GM23338 (cell line): ENCODE results near the gene SND1. TPM values are rescaled to one million over a fixed set of nuclear protein-coding genes. Genes with fewer than 3 reads are reported as not detected.

ENCODE experiments used
- ATAC-seq: fragments of 200-7000 bp; cut with Tn5 transposase; 3 replicates; pipeline ENCODE4 v1.9.1; 2020
- DNase-seq: peaks from one replicate; pipeline ENCODE4 v3.0.0-alpha.2; 2015; ENCODE audit warnings: low spot score
- H2AFZ ChIP-seq: fragments of 200-600 bp; sonication (generic); 2 replicates; pipeline ENCODE4 v1.8.0; 2016; ENCODE audit warnings: antibody characterized with exemption, mild to moderate bottlenecking, moderate library complexity
- H3F3A ChIP-seq: fragments of 200-600 bp; sonication (generic); replicated peaks from 2 replicates; pipeline ENCODE4 v1.8.0; 2017; ENCODE audit warnings: antibody characterized with exemption, mixed run types, low read depth
- H3K27ac ChIP-seq: fragments of 200-600 bp; sonication (generic); 2 replicates; pipeline ENCODE4 v1.6.1; 2016; ENCODE audit warnings: low read depth
- H3K27me3 ChIP-seq: fragments of 200-600 bp; sonication (generic); 2 replicates; pipeline ENCODE4 v1.8.0; 2016; ENCODE audit warnings: mild to moderate bottlenecking, mixed run types, moderate library complexity; ENCODE audit not compliant: insufficient read depth
- H3K36me3 ChIP-seq: fragments of 200-600 bp; sonication (generic); 2 replicates; pipeline ENCODE4 v1.8.0; 2016; ENCODE audit warnings: mild to moderate bottlenecking; ENCODE audit not compliant: insufficient read depth
- H3K4me1 ChIP-seq: fragments of 200-600 bp; sonication (generic); 2 replicates; pipeline ENCODE4 v1.8.0; 2016; ENCODE audit warnings: mild to moderate bottlenecking, moderate library complexity; ENCODE audit not compliant: insufficient read depth
- H3K4me2 ChIP-seq: fragments of 200-600 bp; sonication (generic); 2 replicates; pipeline ENCODE4 v1.7.1; 2017; ENCODE audit warnings: mixed run types
- H3K4me3 ChIP-seq: fragments of 200-600 bp; sonication (generic); 2 replicates; pipeline ENCODE4 v1.6.1; 2016; ENCODE audit warnings: mixed run types
- H3K79me2 ChIP-seq: fragments of 200-600 bp; sonication (generic); replicated peaks from 2 replicates; pipeline ENCODE4 v1.8.0; 2017; ENCODE audit warnings: mild to moderate bottlenecking; ENCODE audit not compliant: insufficient read depth
- H3K9me2 ChIP-seq: fragments of 200-600 bp; sonication (generic); 2 replicates; pipeline ENCODE4 v1.8.0; 2017; ENCODE audit not compliant: insufficient read depth
- H4K20me1 ChIP-seq: fragments of 200-600 bp; sonication (generic); replicated peaks from 2 replicates; pipeline ENCODE4 v1.8.0; 2017; ENCODE audit warnings: mild to moderate bottlenecking; ENCODE audit not compliant: insufficient read depth
- H3K27ac Mint-ChIP-seq: 2 replicates; pipeline ENCODE4 v1.8.0; 2020; ENCODE audit warnings: inconsistent platforms, mild to moderate bottlenecking, moderate library complexity, mixed read lengths
- H3K27me3 Mint-ChIP-seq: 3 replicates; pipeline ENCODE4 v1.8.0; 2022; ENCODE audit warnings: low read depth, mild to moderate bottlenecking, moderate library complexity, mixed read lengths, inconsistent platforms; ENCODE audit not compliant: insufficient read depth, poor library complexity
- H3K36me3 Mint-ChIP-seq: 3 replicates; pipeline ENCODE4 v1.8.0; 2021; ENCODE audit warnings: low read depth, mild to moderate bottlenecking, inconsistent platforms, moderate library complexity, mixed read lengths
- H3K4me1 Mint-ChIP-seq: 3 replicates; pipeline ENCODE4 v1.8.0; 2020; ENCODE audit warnings: mild to moderate bottlenecking, inconsistent platforms, mixed read lengths
- H3K4me3 Mint-ChIP-seq: 3 replicates; pipeline ENCODE4 v1.8.0; 2021; ENCODE audit warnings: moderate library complexity, mild to moderate bottlenecking, inconsistent platforms, mixed read lengths
- H3K9me3 Mint-ChIP-seq: 3 replicates; pipeline ENCODE4 v1.8.0; 2020; ENCODE audit warnings: moderate library complexity, mild to moderate bottlenecking, inconsistent platforms, mixed read lengths
- CREB1 ChIP-seq: fragments of 250-450 bp; sonication (Bioruptor Pico); IDR thresholded peaks from 2 replicates; pipeline ENCODE4 v1.5.0; 2020; ENCODE audit warnings: low read depth, mild to moderate bottlenecking, moderate library complexity
- EZH2 ChIP-seq: fragments of 200-600 bp; sonication (generic); IDR thresholded peaks from one replicate; pipeline ENCODE4 v1.8.0; 2017; ENCODE audit warnings: antibody characterized with exemption, mild to moderate bottlenecking, low read depth; ENCODE audit not compliant: unreplicated experiment
- EZH2phosphoT487 ChIP-seq: fragments of 200-600 bp; sonication (generic); IDR thresholded peaks from one replicate; pipeline ENCODE4 v1.8.1; 2018; ENCODE audit warnings: antibody characterized with exemption; ENCODE audit not compliant: unreplicated experiment
- JUNB ChIP-seq: IDR thresholded peaks from one replicate; pipeline ENCODE4 v1.6.1; 2016; ENCODE audit warnings: antibody characterized with exemption; ENCODE audit not compliant: unreplicated experiment
- NANOG ChIP-seq: IDR thresholded peaks from 2 replicates; pipeline ENCODE4 v1.6.1; 2016; ENCODE audit warnings: antibody characterized with exemption, borderline replicate concordance
- POLR2AphosphoS5 ChIP-seq: IDR thresholded peaks from 2 replicates; pipeline ENCODE4 v1.6.1; 2016; ENCODE audit warnings: antibody characterized with exemption, low read depth
- STAT1 ChIP-seq: IDR thresholded peaks from one replicate; pipeline ENCODE4 v1.6.1; 2016; ENCODE audit warnings: antibody characterized with exemption; ENCODE audit not compliant: unreplicated experiment
- ZNF114 ChIP-seq: fragments of 250-450 bp; sonication (Bioruptor Pico); IDR thresholded peaks from 2 replicates; pipeline ENCODE4 v1.5.0; 2020; ENCODE audit warnings: mild to moderate bottlenecking, moderate library complexity
- ZNF331 ChIP-seq: fragments of 250-450 bp; sonication (Bioruptor Pico); IDR thresholded peaks from 2 replicates; pipeline ENCODE4 v1.5.0; 2020; ENCODE audit warnings: low read depth, mild to moderate bottlenecking, moderate library complexity
- polyA plus RNA-seq: library from polyadenylated mRNA; unstranded; fragments of >200 nt; fragmentation: Nextera tagmentation; extraction: Ambion mirVana; gene quantifications from 2 replicates; pipeline ENCODE4 v1.2.1, GENCODE V29; 2016
- total RNA-seq: library from RNA; depleted of rRNA; stranded (reverse); fragments of >200 nt; shearing (Covaris generic); gene quantifications from 2 replicates; pipeline ENCODE4 v1.2.3, GENCODE V29; 2014
- TF ChIP-seq, protein P1 (sequence below): IDR thresholded peaks from one replicate; pipeline ENCODE4 v1.6.1; 2018; ENCODE audit warnings: antibody characterized with exemption; ENCODE audit not compliant: unreplicated experiment
- TF ChIP-seq, protein P2 (sequence below): IDR thresholded peaks from 2 replicates; pipeline ENCODE4 v1.6.1; 2016; ENCODE audit warnings: antibody characterized with exemption
- TF ChIP-seq, protein P3 (sequence below), 2 experiments: fragments of 200-600 bp in 1 of 2; sonication (generic) in 1 of 2; conservative IDR thresholded peaks; 2 replicates each; pipeline versions ENCODE4 v1.5.1 to v1.6.1; 2016 to 2017; ENCODE audit warnings: antibody characterized with exemption in 2 of 2, low read depth in 2 of 2, mild to moderate bottlenecking in 2 of 2, moderate library complexity in 1 of 2
- TF ChIP-seq, protein P4 (sequence below): fragments of 250-450 bp; sonication (Bioruptor Pico); IDR thresholded peaks from 2 replicates; pipeline ENCODE4 v1.5.0; 2020; ENCODE audit warnings: mild to moderate bottlenecking, moderate library complexity

The SND1 gene
- total and polyA plus RNA-seq, 2 experiments from 2014 or later = 107 to 254 TPM

DNA sequence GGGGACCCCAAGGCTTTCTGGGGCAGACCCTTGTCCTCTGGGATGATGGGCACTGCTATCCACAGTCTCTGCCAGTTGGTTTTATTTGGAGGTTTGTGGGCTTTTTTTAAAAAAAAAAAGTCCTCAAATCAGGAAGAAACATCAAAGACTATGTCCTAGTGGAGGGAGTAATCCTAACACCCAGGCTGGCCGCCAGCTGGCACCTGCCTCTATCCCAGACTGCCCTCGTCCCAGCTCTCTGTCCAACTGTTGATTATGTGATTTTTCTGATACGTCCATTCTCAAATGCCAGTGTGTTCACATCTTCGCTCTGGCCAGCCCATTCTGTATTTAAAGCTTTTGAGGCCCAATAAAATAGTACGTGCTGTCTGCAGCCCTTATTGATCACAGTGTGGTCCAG lies 440.2 kb downstream of the SND1 start:
- H3K27ac ChIP-seq = no peak overlapping the region
- Mint-ChIP-seq H3K9me3 (no peaks in the 10 kb centered on the region), H3K36me3 (peaks cover 49% of the 10 kb centered on the region), H3K27me3 (peaks cover 19% of the 10 kb centered on the region), H3K4me3 (no peak overlapping the region), H3K27ac (no peak overlapping the region), H3K4me1 (peaks cover 6% of the 10 kb centered on the region; the same call in 2 of the 3 replicates)
- no peaks in the 10 kb centered on the region; the same call in 1 of the 2 replicates for H3K36me3 ChIP-seq
- H4K20me1 ChIP-seq = no peaks in the 10 kb centered on the region; the same call in none of the 2 replicates
- ATAC-seq = no peak
- H3K79me2 ChIP-seq = no peaks in the 10 kb centered on the region
- H2AFZ ChIP-seq = no peak overlapping the region
- H3K4me1 ChIP-seq = no peaks in the 10 kb centered on the region
- no peak overlapping the region for H3K4me2 ChIP-seq
- TF ChIP-seq EZH2 = no peak
- no peak for TF ChIP-seq ZNF331 (CRISPR knock-in tag)
- TF ChIP-seq, protein P1, sequence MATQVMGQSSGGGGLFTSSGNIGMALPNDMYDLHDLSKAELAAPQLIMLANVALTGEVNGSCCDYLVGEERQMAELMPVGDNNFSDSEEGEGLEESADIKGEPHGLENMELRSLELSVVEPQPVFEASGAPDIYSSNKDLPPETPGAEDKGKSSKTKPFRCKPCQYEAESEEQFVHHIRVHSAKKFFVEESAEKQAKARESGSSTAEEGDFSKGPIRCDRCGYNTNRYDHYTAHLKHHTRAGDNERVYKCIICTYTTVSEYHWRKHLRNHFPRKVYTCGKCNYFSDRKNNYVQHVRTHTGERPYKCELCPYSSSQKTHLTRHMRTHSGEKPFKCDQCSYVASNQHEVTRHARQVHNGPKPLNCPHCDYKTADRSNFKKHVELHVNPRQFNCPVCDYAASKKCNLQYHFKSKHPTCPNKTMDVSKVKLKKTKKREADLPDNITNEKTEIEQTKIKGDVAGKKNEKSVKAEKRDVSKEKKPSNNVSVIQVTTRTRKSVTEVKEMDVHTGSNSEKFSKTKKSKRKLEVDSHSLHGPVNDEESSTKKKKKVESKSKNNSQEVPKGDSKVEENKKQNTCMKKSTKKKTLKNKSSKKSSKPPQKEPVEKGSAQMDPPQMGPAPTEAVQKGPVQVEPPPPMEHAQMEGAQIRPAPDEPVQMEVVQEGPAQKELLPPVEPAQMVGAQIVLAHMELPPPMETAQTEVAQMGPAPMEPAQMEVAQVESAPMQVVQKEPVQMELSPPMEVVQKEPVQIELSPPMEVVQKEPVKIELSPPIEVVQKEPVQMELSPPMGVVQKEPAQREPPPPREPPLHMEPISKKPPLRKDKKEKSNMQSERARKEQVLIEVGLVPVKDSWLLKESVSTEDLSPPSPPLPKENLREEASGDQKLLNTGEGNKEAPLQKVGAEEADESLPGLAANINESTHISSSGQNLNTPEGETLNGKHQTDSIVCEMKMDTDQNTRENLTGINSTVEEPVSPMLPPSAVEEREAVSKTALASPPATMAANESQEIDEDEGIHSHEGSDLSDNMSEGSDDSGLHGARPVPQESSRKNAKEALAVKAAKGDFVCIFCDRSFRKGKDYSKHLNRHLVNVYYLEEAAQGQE = no peak
- TF ChIP-seq EZH2phosphoT487 = no peak
- TF ChIP-seq, protein P2, sequence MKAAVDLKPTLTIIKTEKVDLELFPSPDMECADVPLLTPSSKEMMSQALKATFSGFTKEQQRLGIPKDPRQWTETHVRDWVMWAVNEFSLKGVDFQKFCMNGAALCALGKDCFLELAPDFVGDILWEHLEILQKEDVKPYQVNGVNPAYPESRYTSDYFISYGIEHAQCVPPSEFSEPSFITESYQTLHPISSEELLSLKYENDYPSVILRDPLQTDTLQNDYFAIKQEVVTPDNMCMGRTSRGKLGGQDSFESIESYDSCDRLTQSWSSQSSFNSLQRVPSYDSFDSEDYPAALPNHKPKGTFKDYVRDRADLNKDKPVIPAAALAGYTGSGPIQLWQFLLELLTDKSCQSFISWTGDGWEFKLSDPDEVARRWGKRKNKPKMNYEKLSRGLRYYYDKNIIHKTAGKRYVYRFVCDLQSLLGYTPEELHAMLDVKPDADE = no peak
- TF ChIP-seq CREB1 (CRISPR knock-in tag) = no peak
- no peak for TF ChIP-seq POLR2AphosphoS5
- TF ChIP-seq JUNB = no peak
- no peak for TF ChIP-seq ZNF114 (CRISPR knock-in tag)
- TF ChIP-seq, protein P3, sequence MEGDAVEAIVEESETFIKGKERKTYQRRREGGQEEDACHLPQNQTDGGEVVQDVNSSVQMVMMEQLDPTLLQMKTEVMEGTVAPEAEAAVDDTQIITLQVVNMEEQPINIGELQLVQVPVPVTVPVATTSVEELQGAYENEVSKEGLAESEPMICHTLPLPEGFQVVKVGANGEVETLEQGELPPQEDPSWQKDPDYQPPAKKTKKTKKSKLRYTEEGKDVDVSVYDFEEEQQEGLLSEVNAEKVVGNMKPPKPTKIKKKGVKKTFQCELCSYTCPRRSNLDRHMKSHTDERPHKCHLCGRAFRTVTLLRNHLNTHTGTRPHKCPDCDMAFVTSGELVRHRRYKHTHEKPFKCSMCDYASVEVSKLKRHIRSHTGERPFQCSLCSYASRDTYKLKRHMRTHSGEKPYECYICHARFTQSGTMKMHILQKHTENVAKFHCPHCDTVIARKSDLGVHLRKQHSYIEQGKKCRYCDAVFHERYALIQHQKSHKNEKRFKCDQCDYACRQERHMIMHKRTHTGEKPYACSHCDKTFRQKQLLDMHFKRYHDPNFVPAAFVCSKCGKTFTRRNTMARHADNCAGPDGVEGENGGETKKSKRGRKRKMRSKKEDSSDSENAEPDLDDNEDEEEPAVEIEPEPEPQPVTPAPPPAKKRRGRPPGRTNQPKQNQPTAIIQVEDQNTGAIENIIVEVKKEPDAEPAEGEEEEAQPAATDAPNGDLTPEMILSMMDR (conservative IDR thresholded peaks at IDR 0.05; ENCODE audit: low read depth in 2 of 2) = no peak
- no peak for TF ChIP-seq NANOG
- TF ChIP-seq STAT1 = no peak
- TF ChIP-seq, protein P4, sequence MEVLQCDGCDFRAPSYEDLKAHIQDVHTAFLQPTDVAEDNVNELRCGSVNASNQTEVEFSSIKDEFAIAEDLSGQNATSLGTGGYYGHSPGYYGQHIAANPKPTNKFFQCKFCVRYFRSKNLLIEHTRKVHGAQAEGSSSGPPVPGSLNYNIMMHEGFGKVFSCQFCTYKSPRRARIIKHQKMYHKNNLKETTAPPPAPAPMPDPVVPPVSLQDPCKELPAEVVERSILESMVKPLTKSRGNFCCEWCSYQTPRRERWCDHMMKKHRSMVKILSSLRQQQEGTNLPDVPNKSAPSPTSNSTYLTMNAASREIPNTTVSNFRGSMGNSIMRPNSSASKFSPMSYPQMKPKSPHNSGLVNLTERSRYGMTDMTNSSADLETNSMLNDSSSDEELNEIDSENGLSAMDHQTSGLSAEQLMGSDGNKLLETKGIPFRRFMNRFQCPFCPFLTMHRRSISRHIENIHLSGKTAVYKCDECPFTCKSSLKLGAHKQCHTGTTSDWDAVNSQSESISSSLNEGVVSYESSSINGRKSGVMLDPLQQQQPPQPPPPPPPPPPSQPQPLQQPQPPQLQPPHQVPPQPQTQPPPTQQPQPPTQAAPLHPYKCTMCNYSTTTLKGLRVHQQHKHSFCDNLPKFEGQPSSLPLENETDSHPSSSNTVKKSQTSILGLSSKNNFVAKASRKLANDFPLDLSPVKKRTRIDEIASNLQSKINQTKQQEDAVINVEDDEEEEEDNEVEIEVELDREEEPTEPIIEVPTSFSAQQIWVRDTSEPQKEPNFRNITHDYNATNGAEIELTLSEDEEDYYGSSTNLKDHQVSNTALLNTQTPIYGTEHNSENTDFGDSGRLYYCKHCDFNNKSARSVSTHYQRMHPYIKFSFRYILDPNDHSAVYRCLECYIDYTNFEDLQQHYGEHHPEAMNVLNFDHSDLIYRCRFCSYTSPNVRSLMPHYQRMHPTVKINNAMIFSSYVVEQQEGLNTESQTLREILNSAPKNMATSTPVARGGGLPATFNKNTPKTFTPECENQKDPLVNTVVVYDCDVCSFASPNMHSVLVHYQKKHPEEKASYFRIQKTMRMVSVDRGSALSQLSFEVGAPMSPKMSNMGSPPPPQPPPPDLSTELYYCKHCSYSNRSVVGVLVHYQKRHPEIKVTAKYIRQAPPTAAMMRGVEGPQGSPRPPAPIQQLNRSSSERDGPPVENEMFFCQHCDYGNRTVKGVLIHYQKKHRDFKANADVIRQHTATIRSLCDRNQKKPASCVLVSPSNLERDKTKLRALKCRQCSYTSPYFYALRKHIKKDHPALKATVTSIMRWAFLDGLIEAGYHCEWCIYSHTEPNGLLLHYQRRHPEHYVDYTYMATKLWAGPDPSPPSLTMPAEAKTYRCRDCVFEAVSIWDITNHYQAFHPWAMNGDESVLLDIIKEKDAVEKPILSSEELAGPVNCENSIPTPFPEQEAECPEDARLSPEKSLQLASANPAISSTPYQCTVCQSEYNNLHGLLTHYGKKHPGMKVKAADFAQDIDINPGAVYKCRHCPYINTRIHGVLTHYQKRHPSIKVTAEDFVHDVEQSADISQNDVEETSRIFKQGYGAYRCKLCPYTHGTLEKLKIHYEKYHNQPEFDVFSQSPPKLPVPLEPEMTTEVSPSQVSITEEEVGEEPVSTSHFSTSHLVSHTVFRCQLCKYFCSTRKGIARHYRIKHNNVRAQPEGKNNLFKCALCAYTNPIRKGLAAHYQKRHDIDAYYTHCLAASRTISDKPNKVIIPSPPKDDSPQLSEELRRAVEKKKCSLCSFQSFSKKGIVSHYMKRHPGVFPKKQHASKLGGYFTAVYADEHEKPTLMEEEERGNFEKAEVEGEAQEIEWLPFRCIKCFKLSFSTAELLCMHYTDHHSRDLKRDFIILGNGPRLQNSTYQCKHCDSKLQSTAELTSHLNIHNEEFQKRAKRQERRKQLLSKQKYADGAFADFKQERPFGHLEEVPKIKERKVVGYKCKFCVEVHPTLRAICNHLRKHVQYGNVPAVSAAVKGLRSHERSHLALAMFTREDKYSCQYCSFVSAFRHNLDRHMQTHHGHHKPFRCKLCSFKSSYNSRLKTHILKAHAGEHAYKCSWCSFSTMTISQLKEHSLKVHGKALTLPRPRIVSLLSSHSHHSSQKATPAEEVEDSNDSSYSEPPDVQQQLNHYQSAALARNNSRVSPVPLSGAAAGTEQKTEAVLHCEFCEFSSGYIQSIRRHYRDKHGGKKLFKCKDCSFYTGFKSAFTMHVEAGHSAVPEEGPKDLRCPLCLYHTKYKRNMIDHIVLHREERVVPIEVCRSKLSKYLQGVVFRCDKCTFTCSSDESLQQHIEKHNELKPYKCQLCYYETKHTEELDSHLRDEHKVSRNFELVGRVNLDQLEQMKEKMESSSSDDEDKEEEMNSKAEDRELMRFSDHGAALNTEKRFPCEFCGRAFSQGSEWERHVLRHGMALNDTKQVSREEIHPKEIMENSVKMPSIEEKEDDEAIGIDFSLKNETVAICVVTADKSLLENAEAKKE = no peak
- no peaks in the 10 kb centered on the region for H3K27me3 ChIP-seq
- H3K9me2 ChIP-seq = no peaks in the 10 kb centered on the region
- no peak for DNase-seq
- no peaks in the 10 kb centered on the region for H3F3A ChIP-seq
- H3K4me3 ChIP-seq = no peak overlapping the region
